ENCODE results near the gene ANGPTL2.

The ANGPTL2 gene

DNA sequence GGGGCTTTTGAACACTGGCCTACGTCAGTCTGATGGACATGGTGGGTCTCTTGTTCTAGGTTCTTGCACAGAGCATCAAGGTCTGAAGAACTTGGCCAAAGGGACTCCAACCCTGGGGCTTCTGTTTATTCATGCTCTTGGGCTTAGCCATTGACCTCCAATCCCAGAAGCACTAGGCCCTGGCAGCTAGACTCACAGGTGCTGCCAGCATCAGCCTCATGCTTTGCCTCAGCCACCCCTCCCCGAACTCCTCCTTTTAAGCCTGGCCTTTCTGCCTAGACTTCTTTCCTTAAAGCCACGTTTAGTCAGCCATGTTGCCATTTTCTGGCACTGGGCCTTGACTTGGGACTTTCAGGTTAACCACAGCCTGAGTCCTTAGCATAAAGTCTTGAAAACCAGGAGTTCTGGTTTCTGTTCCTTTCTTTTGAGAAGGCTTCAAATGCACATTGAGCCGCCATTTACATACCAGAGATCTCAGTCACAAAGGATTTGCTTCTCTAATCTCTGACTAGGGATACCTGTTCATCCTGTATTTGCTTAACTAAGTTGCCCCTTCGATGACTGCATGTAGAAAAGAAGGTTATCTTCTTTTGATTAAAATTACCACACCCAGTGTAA lies 54.7 kb downstream of the ANGPTL2 start:
- no peak for DNase-seq

DNA sequence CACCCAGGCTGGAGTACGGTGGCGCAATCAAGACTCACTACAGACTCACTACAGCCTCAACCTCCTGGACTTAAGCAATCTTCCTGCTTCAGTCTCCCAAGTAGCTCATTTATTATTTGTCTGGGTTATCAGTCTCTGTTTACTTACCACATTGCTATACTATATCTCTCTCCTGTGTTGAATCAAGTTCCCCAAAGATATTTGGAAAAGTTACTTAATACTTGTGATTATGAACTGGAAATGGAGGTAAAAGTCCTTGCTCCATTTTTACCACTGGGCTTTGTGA lies 55.6 kb downstream of the ANGPTL2 start:
- DNase-seq: no peak

DNA sequence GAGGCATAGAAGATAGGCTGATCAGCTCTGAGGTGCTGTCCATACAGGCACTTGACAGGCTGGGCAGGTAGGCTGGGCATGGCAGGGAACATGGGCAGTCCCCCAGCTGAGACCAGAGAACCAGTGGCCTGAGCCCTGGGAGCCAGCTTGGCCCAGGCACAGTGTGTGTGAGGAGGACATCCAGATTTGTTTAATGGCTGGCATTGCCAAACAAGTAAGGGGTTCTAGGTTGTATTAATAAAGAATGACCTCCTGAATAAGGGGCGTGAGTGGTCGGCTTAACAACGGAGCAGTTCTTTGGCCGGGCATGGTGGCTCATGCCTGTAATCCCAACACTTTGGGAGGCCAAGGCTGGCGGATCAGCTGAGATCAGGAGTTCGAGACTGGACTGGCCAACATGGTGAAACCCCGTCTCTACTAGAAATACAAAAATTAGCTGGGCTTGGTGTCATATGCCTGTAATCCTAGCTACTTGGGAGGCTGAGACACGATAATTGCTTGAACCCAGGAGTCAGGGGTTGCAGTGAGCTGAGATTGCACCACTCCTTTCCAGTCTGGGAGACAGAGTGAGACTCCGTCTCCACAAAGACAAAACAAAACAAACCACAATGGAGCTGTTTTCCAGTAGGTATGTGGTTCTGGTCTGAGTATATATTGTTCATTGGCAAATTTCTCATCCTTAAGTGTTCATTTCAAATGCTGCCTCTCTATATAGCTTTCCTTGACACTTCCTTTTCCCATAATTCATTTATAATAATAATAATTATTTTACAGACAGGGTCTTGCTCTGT lies 56.2 kb downstream of the ANGPTL2 start:
- DNase-seq: no peak

DNA sequence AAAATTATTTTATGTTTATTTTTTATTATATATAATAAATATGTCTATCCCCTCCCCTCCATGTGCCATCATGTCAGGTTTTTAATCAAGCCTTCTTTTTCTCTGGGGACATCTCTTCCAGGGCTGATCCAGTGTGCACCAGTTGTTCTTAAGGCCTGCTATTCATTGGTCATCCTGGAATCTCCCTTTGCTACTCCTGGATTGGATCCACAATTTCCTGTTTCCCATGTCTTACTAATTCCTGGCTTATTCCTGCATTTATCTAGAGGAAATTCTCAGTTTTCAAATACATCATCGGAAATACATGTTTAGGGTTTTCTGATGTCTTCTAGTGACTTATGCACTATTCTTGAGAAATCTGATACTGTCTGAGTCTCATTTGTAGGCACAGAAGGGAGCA lies 56.8 kb downstream of the ANGPTL2 start:
- no peak for DNase-seq

- no peak for DNase-seq
Measured at GRCh38 chr9:127064335-127064734, 58.1 kb downstream of the ANGPTL2 start.

GRCh38 chr9:127061411-127061810 lies 61.0 kb downstream of the ANGPTL2 start:
- no peak for DNase-seq

GRCh38 chr9:127059765-127060361 lies 62.6 kb downstream of the ANGPTL2 start:
- DNase-seq: no peak

GRCh38 chr9:127059030-127059429 lies 63.4 kb downstream of the ANGPTL2 start:
- peak; percentile 14 for DNase-seq

GRCh38 chr9:127058645-127059021 lies 63.8 kb downstream of the ANGPTL2 start:
- DNase-seq: no peak

DNA sequence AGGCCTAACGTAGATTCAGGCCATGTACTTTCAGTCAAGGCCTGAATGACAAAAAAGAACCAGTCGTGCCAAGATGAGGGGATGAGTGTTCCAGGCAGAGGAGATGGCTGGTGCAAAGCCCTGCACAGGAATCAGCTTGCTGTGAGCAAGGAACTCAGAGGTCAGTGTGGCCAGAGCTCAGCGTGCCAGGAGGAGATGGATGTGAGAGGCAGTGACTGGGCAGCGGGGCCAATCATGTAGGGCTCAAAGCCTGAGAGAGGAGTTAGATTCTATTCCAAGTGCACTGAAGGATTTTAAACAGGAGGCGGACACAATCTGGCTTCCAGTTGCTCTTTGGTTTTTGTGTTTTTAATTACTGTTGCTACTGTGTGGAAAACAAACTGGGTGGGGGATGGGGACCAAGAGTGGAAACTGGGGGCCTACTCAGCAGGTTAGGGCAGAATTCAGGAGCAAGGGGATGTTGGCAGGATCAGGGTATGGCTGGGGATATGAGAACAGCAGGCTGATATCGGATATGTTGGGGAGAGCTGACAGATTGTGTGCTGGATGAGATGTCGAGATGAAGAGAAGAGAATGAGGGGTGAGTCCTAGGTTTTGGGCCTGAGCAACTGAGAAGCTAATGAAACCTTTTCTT lies 64.3 kb downstream of the ANGPTL2 start:
- no peak for DNase-seq

GRCh38 chr9:127056446-127056845 lies 66.0 kb downstream of the ANGPTL2 start:
- no peak for DNase-seq

GRCh38 chr9:127055745-127056402 lies 66.6 kb downstream of the ANGPTL2 start:
- DNase-seq: no peak

DNA sequence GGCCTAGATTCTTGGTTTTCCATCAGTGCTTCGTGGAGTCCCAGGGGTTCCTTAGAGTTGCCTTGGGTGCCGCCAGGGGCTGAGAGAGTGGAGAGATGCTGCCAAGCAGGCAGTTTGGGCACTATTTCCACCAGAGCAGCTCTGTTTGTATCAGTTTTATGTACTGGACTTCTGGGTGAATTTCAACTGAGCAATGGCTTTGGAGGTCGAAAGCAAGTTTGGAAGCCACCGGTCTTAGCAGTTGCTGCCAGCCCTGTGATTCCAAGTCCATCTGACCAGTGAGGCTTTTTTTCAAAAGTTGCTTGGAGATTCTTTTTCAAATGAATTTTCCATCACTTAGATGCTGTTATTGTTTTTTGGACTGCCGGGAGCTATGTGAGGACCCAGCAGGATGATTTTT lies 68.5 kb downstream of the ANGPTL2 start:
- no peak for DNase-seq

GRCh38 chr9:127053057-127053821 lies 69.2 kb downstream of the ANGPTL2 start:
- no peak for DNase-seq

- no peak for DNase-seq
Measured at GRCh38 chr9:127051881-127052595, 70.4 kb downstream of the ANGPTL2 start.

GRCh38 chr9:127050591-127051001 lies 71.8 kb downstream of the ANGPTL2 start:
- no peak for DNase-seq

- no peak for DNase-seq
Measured at GRCh38 chr9:127050152-127050551, 72.3 kb downstream of the ANGPTL2 start.

DNA sequence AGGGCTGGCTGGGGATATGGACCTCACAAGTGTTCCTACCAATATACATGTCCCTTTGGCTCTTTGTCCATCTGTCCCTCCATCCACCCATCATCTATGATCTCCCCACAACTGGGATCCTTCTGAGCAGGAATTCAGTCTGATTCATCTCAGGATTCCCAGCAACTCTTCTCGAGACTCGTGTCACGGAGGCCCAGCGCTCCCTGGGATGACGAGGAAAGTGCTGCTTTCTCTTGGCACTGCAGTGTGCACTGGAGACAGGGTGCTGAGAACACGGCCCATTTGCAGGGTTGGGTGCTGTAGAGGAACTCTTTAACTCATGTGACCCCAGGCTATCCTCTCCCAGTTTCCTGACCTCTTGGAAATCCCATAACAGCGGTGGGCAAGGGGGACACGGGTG lies 72.9 kb downstream of the ANGPTL2 start:
- no peak for DNase-seq

GRCh38 chr9:127049044-127049443 lies 73.4 kb downstream of the ANGPTL2 start:
- DNase-seq: peak; percentile 84

GRCh38 chr9:127047971-127048370 lies 74.5 kb downstream of the ANGPTL2 start:
- DNase-seq: no peak

- DNase-seq: no peak
Measured at GRCh38 chr9:127045148-127045547, 77.3 kb downstream of the ANGPTL2 start.

DNA sequence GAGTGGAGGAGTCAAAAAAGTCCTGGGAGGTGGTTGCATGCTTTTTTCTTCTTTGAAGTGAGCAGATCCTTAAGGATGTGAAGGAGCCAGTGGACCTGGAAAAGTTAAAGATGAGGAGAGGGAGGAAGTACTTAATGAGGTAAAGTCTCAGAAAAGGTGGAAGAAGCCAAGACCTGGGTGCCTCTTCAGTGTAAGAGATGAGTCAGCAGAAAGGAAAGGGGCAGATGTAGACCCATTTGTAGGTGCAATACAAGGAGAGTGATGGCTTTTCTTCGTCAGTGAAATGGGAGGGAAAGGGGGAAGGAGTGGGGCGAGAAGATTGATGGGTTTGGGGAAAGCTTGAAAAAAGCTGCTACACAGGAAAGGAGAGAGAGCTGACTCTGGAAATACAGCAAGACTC lies 82.9 kb downstream of the ANGPTL2 start:
- no peak for DNase-seq
